Karpas-422 (cell line): ENCODE data around the gene IFT57. TPM values are rescaled to one million over a fixed set of nuclear protein-coding genes. Genes with fewer than 3 reads are reported as not detected.

Experiments used
- DNase-seq: peaks from one replicate; pipeline ENCODE4 v3.0.0-alpha.2; 2015
- H2AFZ ChIP-seq: fragments of 200-600 bp; sonication (generic); 2 replicates; pipeline ENCODE4 v1.6.1; 2014; ENCODE audit warnings: antibody characterized with exemption, low read length, mixed read lengths
- H3K27ac ChIP-seq: fragments of 200-600 bp; sonication (generic); 2 replicates; pipeline ENCODE4 v1.5.1; 2014; ENCODE audit warnings: mild to moderate bottlenecking, low read length, moderate library complexity
- H3K27me3 ChIP-seq: fragments of 200-600 bp; sonication (generic); 2 replicates; pipeline ENCODE4 v1.6.1; 2014; ENCODE audit warnings: low read length, mixed read lengths
- H3K36me3 ChIP-seq: fragments of 200-600 bp; sonication (generic); 2 replicates; pipeline ENCODE4 v1.6.1; 2014; ENCODE audit warnings: low read length, mixed read lengths; ENCODE audit not compliant: insufficient read depth
- H3K4me1 ChIP-seq: fragments of 200-600 bp; sonication (generic); 2 replicates; pipeline ENCODE4 v1.6.1; 2014; ENCODE audit warnings: mild to moderate bottlenecking, low read length, mixed read lengths
- H3K4me2 ChIP-seq: fragments of 200-600 bp; sonication (generic); 2 replicates; pipeline ENCODE4 v1.6.1; 2014; ENCODE audit warnings: low read length, low read depth, mild to moderate bottlenecking; ENCODE audit not compliant: poor library complexity, severe bottlenecking
- H3K4me3 ChIP-seq: fragments of 200-600 bp; sonication (generic); 2 replicates; pipeline ENCODE4 v1.5.1; 2014; ENCODE audit warnings: mild to moderate bottlenecking, antibody characterized with exemption, low read length, mixed read lengths
- H3K79me2 ChIP-seq: fragments of 200-600 bp; sonication (generic); 2 replicates; pipeline ENCODE4 v1.6.1; 2014; ENCODE audit warnings: mild to moderate bottlenecking, low read length, mixed read lengths
- H3K9ac ChIP-seq: fragments of 200-600 bp; sonication (generic); 2 replicates; pipeline ENCODE4 v1.6.0; 2014; ENCODE audit warnings: low read length
- H3K9me2 ChIP-seq: fragments of 200-600 bp; sonication (generic), shearing (Covaris generic); replicated peaks from 2 replicates; pipeline ENCODE4 v1.6.0; 2014; ENCODE audit warnings: mild to moderate bottlenecking, low read length, moderate library complexity; ENCODE audit not compliant: insufficient read depth
- H3K9me3 ChIP-seq: fragments of 300-700, 200-600 bp; sonication (generic); 2 replicates; pipeline ENCODE4 v1.6.1; 2014; ENCODE audit warnings: low read length, mixed read lengths
- H4K20me1 ChIP-seq: fragments of 200-600 bp; sonication (generic); 2 replicates; pipeline ENCODE4 v1.6.1; 2014; ENCODE audit warnings: mild to moderate bottlenecking, antibody characterized with exemption, low read length, low read depth; ENCODE audit not compliant: insufficient read depth
- total RNA-seq: library from RNA; depleted of rRNA; stranded (reverse); fragments of >200 nt; shearing (Covaris generic); gene quantifications from 2 replicates; pipeline ENCODE4 v1.2.3, GENCODE V29; 2014; ENCODE audit warnings: low replicate concordance

Gene IFT57
- total RNA-seq, 1 experiment from 2014 or later, result 93.4 TPM

GRCh38 chr3:108227131-108227530, 4.9 kb upstream of the IFT57 start:
- Histone ChIP-seq H3K79me2 (peaks cover under 1% of the 10 kb centered on the region), H3K4me3 (no peak overlapping the region), H4K20me1 (no peaks in the 10 kb centered on the region), H2AFZ (no peak overlapping the region), H3K27ac (no peak overlapping the region), H3K9me3 (no peaks in the 10 kb centered on the region), H3K36me3 (no peaks in the 10 kb centered on the region), H3K27me3 (no peaks in the 10 kb centered on the region), H3K9me2 (no peaks in the 10 kb centered on the region), H3K4me2 (no peak overlapping the region), H3K9ac (no peak overlapping the region), H3K4me1 (peaks cover 20% of the 10 kb centered on the region)
- DNase-seq, result no peak

GRCh38 chr3:108225221-108225620, 3.0 kb upstream of the IFT57 start:
- H3K4me1 ChIP-seq, result peaks cover 29% of the 10 kb centered on the region
- no peak overlapping the region for H3K9ac ChIP-seq
- no peaks in the 10 kb centered on the region for H3K9me3 ChIP-seq
- no peaks in the 10 kb centered on the region for H3K36me3 ChIP-seq
- H3K27me3 ChIP-seq, result no peaks in the 10 kb centered on the region
- H4K20me1 ChIP-seq, result no peaks in the 10 kb centered on the region
- H3K4me3 ChIP-seq, result no peak overlapping the region
- H3K9me2 ChIP-seq, result no peaks in the 10 kb centered on the region
- peaks cover 20% of the 10 kb centered on the region for H3K79me2 ChIP-seq
- no peak overlapping the region for H3K4me2 ChIP-seq
- no peak overlapping the region for H2AFZ ChIP-seq
- no peak overlapping the region for H3K27ac ChIP-seq
- DNase-seq, result no peak

GRCh38 chr3:108223928-108224327, 1.7 kb upstream of the IFT57 start:
- peak overlapping the region; percentile 77 for H3K4me2 ChIP-seq
- H3K27ac ChIP-seq, result peak overlapping the region; percentile 84
- H4K20me1 ChIP-seq, result no peaks in the 10 kb centered on the region
- no peaks in the 10 kb centered on the region for H3K27me3 ChIP-seq
- H3K9me2 ChIP-seq, result no peaks in the 10 kb centered on the region
- H3K4me1 ChIP-seq, result peaks cover 42% of the 10 kb centered on the region
- no peaks in the 10 kb centered on the region for H3K9me3 ChIP-seq
- peak overlapping the region; percentile 49 for H2AFZ ChIP-seq
- H3K9ac ChIP-seq, result peak overlapping the region; percentile 71
- peak overlapping the region; percentile 89 for H3K4me3 ChIP-seq
- DNase-seq, result peak; percentile 76
- H3K36me3 ChIP-seq, result no peaks in the 10 kb centered on the region
- H3K79me2 ChIP-seq, result peaks cover 33% of the 10 kb centered on the region

GRCh38 chr3:108222853-108223565, 785 bp upstream of the IFT57 start:
- Histone ChIP-seq H3K4me1 (peaks cover 51% of the 10 kb centered on the region), H2AFZ (peak overlapping the region; percentile 49), H3K79me2 (peaks cover 42% of the 10 kb centered on the region), H3K9ac (peak overlapping the region; percentile 71), H4K20me1 (no peaks in the 10 kb centered on the region), H3K4me3 (peak overlapping the region; percentile 89), H3K36me3 (peaks cover 5% of the 10 kb centered on the region; the same call in 1 of the 2 replicates), H3K4me2 (peak overlapping the region; percentile 77), H3K27ac (peak overlapping the region; percentile 84), H3K9me2 (no peaks in the 10 kb centered on the region), H3K27me3 (no peaks in the 10 kb centered on the region), H3K9me3 (no peaks in the 10 kb centered on the region)
- peak; percentile 61 for DNase-seq

- H3K27me3 ChIP-seq, result no peaks in the 10 kb centered on the region
- H3K36me3 ChIP-seq, result peaks cover 14% of the 10 kb centered on the region
- peaks cover 54% of the 10 kb centered on the region for H3K4me1 ChIP-seq
- H3K4me3 ChIP-seq, result peak overlapping the region; percentile 89
- H4K20me1 ChIP-seq, result no peaks in the 10 kb centered on the region
- DNase-seq, result peak; percentile 51
- H2AFZ ChIP-seq, result no peak overlapping the region
- peak overlapping the region; percentile 81 for H3K27ac ChIP-seq
- H3K9me3 ChIP-seq, result no peaks in the 10 kb centered on the region
- no peaks in the 10 kb centered on the region for H3K9me2 ChIP-seq
- H3K4me2 ChIP-seq, result peak overlapping the region; percentile 77
- H3K9ac ChIP-seq, result peak overlapping the region; percentile 85
- H3K79me2 ChIP-seq, result peaks cover 51% of the 10 kb centered on the region
These were observed 831 bp downstream of the IFT57 start for GRCh38 chr3:108221393-108221792.

GRCh38 chr3:108219336-108219735, 2.9 kb downstream of the IFT57 start:
- peaks cover 50% of the 10 kb centered on the region for H3K4me1 ChIP-seq
- H2AFZ ChIP-seq, result peak overlapping the region; percentile 33; the same call in 1 of the 2 replicates
- peaks cover 30% of the 10 kb centered on the region for H3K36me3 ChIP-seq
- no peaks in the 10 kb centered on the region for H3K27me3 ChIP-seq
- H3K79me2 ChIP-seq, result peaks cover 72% of the 10 kb centered on the region
- peak overlapping the region; percentile 89 for H3K4me3 ChIP-seq
- H3K4me2 ChIP-seq, result peak overlapping the region; percentile 77
- no peaks in the 10 kb centered on the region for H4K20me1 ChIP-seq
- peak overlapping the region; percentile 81 for H3K27ac ChIP-seq
- H3K9me3 ChIP-seq, result no peaks in the 10 kb centered on the region
- no peaks in the 10 kb centered on the region for H3K9me2 ChIP-seq
- peak; percentile 80 for DNase-seq
- peak overlapping the region; percentile 85 for H3K9ac ChIP-seq

GRCh38 chr3:108218811-108219210, 3.4 kb downstream of the IFT57 start:
- H3K9me2 ChIP-seq, result no peaks in the 10 kb centered on the region
- H3K27me3 ChIP-seq, result no peaks in the 10 kb centered on the region
- peak overlapping the region; percentile 89 for H3K4me3 ChIP-seq
- peaks cover 36% of the 10 kb centered on the region for H3K36me3 ChIP-seq
- no peak for DNase-seq
- H3K27ac ChIP-seq, result peak overlapping the region; percentile 81
- no peaks in the 10 kb centered on the region for H4K20me1 ChIP-seq
- H3K79me2 ChIP-seq, result peaks cover 76% of the 10 kb centered on the region
- H3K9me3 ChIP-seq, result no peaks in the 10 kb centered on the region
- H2AFZ ChIP-seq, result no peak overlapping the region
- H3K9ac ChIP-seq, result peak overlapping the region; percentile 85
- H3K4me1 ChIP-seq, result peaks cover 45% of the 10 kb centered on the region
- peak overlapping the region; percentile 77 for H3K4me2 ChIP-seq

GRCh38 chr3:108215871-108216270, 6.4 kb downstream of the IFT57 start:
- no peaks in the 10 kb centered on the region for H3K9me3 ChIP-seq
- no peak overlapping the region for H3K4me3 ChIP-seq
- H3K27ac ChIP-seq, result no peak overlapping the region
- H3K27me3 ChIP-seq, result no peaks in the 10 kb centered on the region
- no peak for DNase-seq
- no peak overlapping the region for H2AFZ ChIP-seq
- H3K4me1 ChIP-seq, result peaks cover 32% of the 10 kb centered on the region
- H3K9ac ChIP-seq, result no peak overlapping the region
- H4K20me1 ChIP-seq, result no peaks in the 10 kb centered on the region
- peaks cover 48% of the 10 kb centered on the region for H3K36me3 ChIP-seq
- H3K4me2 ChIP-seq, result no peak overlapping the region
- H3K79me2 ChIP-seq, result peaks cover 63% of the 10 kb centered on the region
- no peaks in the 10 kb centered on the region for H3K9me2 ChIP-seq
